ENCODE results near the gene GSK3A.
"Not testable (repeated sequence)": the region's sequence is repeated elsewhere in the genome, so short reads cannot be mapped to it uniquely, and the experiment has no call there.

GSK3A gene

GRCh38 chr19:42268142-42268703, 25.8 kb upstream of the GSK3A start:
- peak overlapping the region; percentile 94 for H3K4me2 ChIP-seq (ENCODE audit: low read length)
- peak overlapping the region; percentile 90 for H2AFZ ChIP-seq (ENCODE audit: low read depth, low read length)
- H3K9me3 ChIP-seq (ENCODE audit: insufficient read depth, low read length), result no peaks in the 10 kb centered on the region
- H3K4me3 ChIP-seq (ENCODE audit: low read length), result peak overlapping the region; percentile 81
- H3K36me3 ChIP-seq (replicated peaks; ENCODE audit: low read depth, low read length), result no peaks in the 10 kb centered on the region
- H4K20me1 ChIP-seq (ENCODE audit: insufficient read depth, low read length), result no peaks in the 10 kb centered on the region
- peaks cover 25% of the 10 kb centered on the region for H3K79me2 ChIP-seq (ENCODE audit: low read length)
- H3K9ac ChIP-seq (ENCODE audit: low read length), result peak overlapping the region; percentile 87
- peak overlapping the region; percentile 80 for H3K27ac ChIP-seq (ENCODE audit: low read length)
- TF ChIP-seq CTCF (IDR thresholded peaks at IDR 0.05; ENCODE audit: low read depth, low read length) (no peak), EZH2phosphoT487 (IDR thresholded peaks at IDR 0.05; ENCODE audit: low read depth) (no peak)
- no peaks in the 10 kb centered on the region for H3K27me3 ChIP-seq (ENCODE audit: low read depth, low read length)
- peaks cover 20% of the 10 kb centered on the region for H3K4me1 ChIP-seq (ENCODE audit: low read length)

- peak overlapping the region; percentile 81 for H3K4me3 ChIP-seq (ENCODE audit: low read length)
- no peaks in the 10 kb centered on the region for H3K27me3 ChIP-seq (ENCODE audit: low read depth, low read length)
- H3K9me3 ChIP-seq (ENCODE audit: insufficient read depth, low read length), result no peaks in the 10 kb centered on the region
- H3K4me1 ChIP-seq (ENCODE audit: low read length), result peaks cover 22% of the 10 kb centered on the region
- peak overlapping the region; percentile 33 for H3K27ac ChIP-seq (ENCODE audit: low read length)
- H3K36me3 ChIP-seq (replicated peaks; ENCODE audit: low read depth, low read length), result no peaks in the 10 kb centered on the region
- TF ChIP-seq CTCF (IDR thresholded peaks at IDR 0.05; ENCODE audit: low read depth, low read length), result no peak
- no peak for TF ChIP-seq EZH2phosphoT487 (IDR thresholded peaks at IDR 0.05; ENCODE audit: low read depth)
- no peaks in the 10 kb centered on the region for H4K20me1 ChIP-seq (ENCODE audit: insufficient read depth, low read length)
- peak overlapping the region; percentile 94 for H3K4me2 ChIP-seq (ENCODE audit: low read length)
- H3K9ac ChIP-seq (ENCODE audit: low read length), result peak overlapping the region; percentile 87
- H2AFZ ChIP-seq (ENCODE audit: low read depth, low read length), result peak overlapping the region; percentile 90
- H3K79me2 ChIP-seq (ENCODE audit: low read length), result peaks cover 25% of the 10 kb centered on the region
Measured at GRCh38 chr19:42267644-42268141, 25.3 kb upstream of the GSK3A start.

- peak overlapping the region; percentile 94 for H3K4me2 ChIP-seq (ENCODE audit: low read length)
- H3K27ac ChIP-seq (ENCODE audit: low read length); H3K36me3 ChIP-seq (replicated peaks; ENCODE audit: low read depth, low read length); H3K27me3 ChIP-seq (ENCODE audit: low read depth, low read length); H3K9me3 ChIP-seq (ENCODE audit: insufficient read depth, low read length); H4K20me1 ChIP-seq (ENCODE audit: insufficient read depth, low read length): not testable (repeated sequence)
- peak overlapping the region; percentile 90; the same call in 1 of the 2 replicates for H2AFZ ChIP-seq (ENCODE audit: low read depth, low read length)
- peak overlapping the region; percentile 81 for H3K4me3 ChIP-seq (ENCODE audit: low read length)
- H3K79me2 ChIP-seq (ENCODE audit: low read length), result peaks cover 25% of the 10 kb centered on the region
- H3K4me1 ChIP-seq (ENCODE audit: low read length), result peaks cover 25% of the 10 kb centered on the region
- peak overlapping the region; percentile 87 for H3K9ac ChIP-seq (ENCODE audit: low read length)
Measured at GRCh38 chr19:42266928-42267603, 24.7 kb upstream of the GSK3A start.

- Histone ChIP-seq H3K79me2 (ENCODE audit: low read length) (peaks cover 17% of the 10 kb centered on the region), H3K4me1 (ENCODE audit: low read length) (peaks cover 21% of the 10 kb centered on the region)
- not testable (repeated sequence) for H3K4me2 ChIP-seq (ENCODE audit: low read length); H3K27me3 ChIP-seq (ENCODE audit: low read depth, low read length); H4K20me1 ChIP-seq (ENCODE audit: insufficient read depth, low read length); H3K9me3 ChIP-seq (ENCODE audit: insufficient read depth, low read length); H3K27ac ChIP-seq (ENCODE audit: low read length); H3K9ac ChIP-seq (ENCODE audit: low read length); H3K4me3 ChIP-seq (ENCODE audit: low read length); H2AFZ ChIP-seq (ENCODE audit: low read depth, low read length); H3K36me3 ChIP-seq (replicated peaks; ENCODE audit: low read depth, low read length)
Measured at GRCh38 chr19:42266105-42266504, 23.7 kb upstream of the GSK3A start.

- no peaks in the 10 kb centered on the region for H3K79me2 ChIP-seq (ENCODE audit: low read length)
- H2AFZ ChIP-seq (ENCODE audit: low read depth, low read length), result no peak overlapping the region
- H3K4me3 ChIP-seq (ENCODE audit: low read length), result no peak overlapping the region
- H3K4me1 ChIP-seq (ENCODE audit: low read length), result peaks cover 4% of the 10 kb centered on the region; the same call in 1 of the 2 replicates
- no peak for TF ChIP-seq EZH2phosphoT487 (IDR thresholded peaks at IDR 0.05; ENCODE audit: low read depth)
- no peak for TF ChIP-seq CTCF (IDR thresholded peaks at IDR 0.05; ENCODE audit: low read depth, low read length)
- no peaks in the 10 kb centered on the region for H4K20me1 ChIP-seq (ENCODE audit: insufficient read depth, low read length)
- H3K9ac ChIP-seq (ENCODE audit: low read length), result no peak overlapping the region
- no peak overlapping the region for H3K27ac ChIP-seq (ENCODE audit: low read length)
- H3K4me2 ChIP-seq (ENCODE audit: low read length), result no peak overlapping the region
- H3K27me3 ChIP-seq (ENCODE audit: low read depth, low read length), result peaks cover 2% of the 10 kb centered on the region; the same call in 1 of the 2 replicates
- no peaks in the 10 kb centered on the region for H3K9me3 ChIP-seq (ENCODE audit: insufficient read depth, low read length)
- no peaks in the 10 kb centered on the region for H3K36me3 ChIP-seq (replicated peaks; ENCODE audit: low read depth, low read length)
Measured at GRCh38 chr19:42261763-42262162, 19.4 kb upstream of the GSK3A start.

- H3K9ac ChIP-seq (ENCODE audit: low read length); H4K20me1 ChIP-seq (ENCODE audit: insufficient read depth, low read length); H3K27ac ChIP-seq (ENCODE audit: low read length); H3K4me2 ChIP-seq (ENCODE audit: low read length); H3K4me3 ChIP-seq (ENCODE audit: low read length); H3K4me1 ChIP-seq (ENCODE audit: low read length); H3K9me3 ChIP-seq (ENCODE audit: insufficient read depth, low read length); H2AFZ ChIP-seq (ENCODE audit: low read depth, low read length); H3K36me3 ChIP-seq (replicated peaks; ENCODE audit: low read depth, low read length): not testable (repeated sequence)
- Histone ChIP-seq H3K79me2 (ENCODE audit: low read length) (peaks cover 19% of the 10 kb centered on the region), H3K27me3 (ENCODE audit: low read depth, low read length) (peaks cover 11% of the 10 kb centered on the region; the same call in 1 of the 2 replicates)
Measured at GRCh38 chr19:42257842-42258241, 15.4 kb upstream of the GSK3A start.
